Body of pancreas (tissue), 4 donors: ENCODE results near the gene ZNF516.

Experiments
- CTCF ChIP-seq, 7 experiments: fragments of 450-650 bp in 4 of 7; fragments of 200-600 bp in 3 of 7; sonication (generic) in 3 of 7; IDR thresholded peaks; one replicate each; pipeline ENCODE4 v1.5.1; 2016 to 2019; ENCODE audit warnings: antibody characterized with exemption in 7 of 7
- POLR2A ChIP-seq, 3 donors: fragments of 450-650 bp; IDR thresholded peaks; one replicate each; pipeline ENCODE4 v1.6.1; 2016; ENCODE audit warnings: antibody characterized with exemption in 3 of 3, mild to moderate bottlenecking in 2 of 3

- TF ChIP-seq CTCF (IDR thresholded peaks at IDR 0.05) (no peak), POLR2A (IDR thresholded peaks at IDR 0.05) (no peak)
Observed at GRCh38 chr18:76529433-76529811, 34.4 kb upstream of the ZNF516 start.
